Prostate gland (tissue), 2 donors: ENCODE data around the gene LRRC4C.

Experiments
- CTCF ChIP-seq, 4 experiments: fragments of 200-600 bp in 2 of 4; fragments of 450-650 bp in 2 of 4; sonication (generic) in 2 of 4; IDR thresholded peaks; 1 replicate in 3 of 4; 2 replicates in 1 of 4; pipeline ENCODE4 v1.5.1; 2016 to 2019; ENCODE audit warnings: antibody characterized with exemption in 4 of 4, mild to moderate bottlenecking in 2 of 4, moderate library complexity in 2 of 4
- POLR2A ChIP-seq: fragments of 450-650 bp; IDR thresholded peaks from one replicate; pipeline ENCODE4 v1.6.1; 2016; ENCODE audit warnings: antibody characterized with exemption, mild to moderate bottlenecking

GRCh38 chr11:41403458-41403857 lies 56.0 kb downstream of the LRRC4C start:
- TF ChIP-seq CTCF (IDR thresholded peaks at IDR 0.05) (no peak), POLR2A (no peak)
